Caco-2 (cell line): Measurements from ENCODE around the gene UCN. TPM values are rescaled to one million over a fixed set of nuclear protein-coding genes. Genes with fewer than 3 reads are reported as not detected.

Experiments used
- BruUV-seq: library from RNA; stranded (reverse); fragments of 400-500 nt; replicated peaks from 2 replicates; lab custom pipeline; 2021; lab: Mats Ljungman, UMichigan
- CTCF ChIA-PET: fragments of 300-600 bp; sonication (Branson Sonifier 250); formaldehyde crosslinking; loops from one replicate; lab custom pipeline; 2022; ENCODE audit warnings: antibody characterized with exemption; lab: Charles Lee
- POLR2A ChIA-PET: fragments of 300-600 bp; sonication (Branson Sonifier 250); formaldehyde crosslinking; loops from one replicate; lab custom pipeline; 2022; ENCODE audit warnings: antibody characterized with exemption; lab: Charles Lee
- DNase-seq, 2 experiments: peaks; one replicate each; pipeline versions ENCODE4 v3.0.0 to v3.0.0-alpha.2; 2020 to 2022
- H3K27me3 ChIP-seq: replicated peaks from 2 replicates; pipeline ENCODE4 v1.6.0; 2011; ENCODE audit warnings: low read length; ENCODE audit not compliant: control insufficient read depth, insufficient read depth
- H3K36me3 ChIP-seq: 2 replicates; pipeline ENCODE4 v1.5.1; 2011; ENCODE audit warnings: low read length; ENCODE audit not compliant: control insufficient read depth, insufficient read depth
- H3K4me1 ChIP-seq: fragments of 250-450 bp; sonication (Bioruptor Pico); 2 replicates; pipeline ENCODE4 v1.5.1; 2020; ENCODE audit warnings: mild to moderate bottlenecking
- H3K4me3 ChIP-seq: 2 replicates; pipeline ENCODE4 v1.5.1; 2011; ENCODE audit warnings: low read depth, mild to moderate bottlenecking, control low read depth, low read length
- H3K9me3 ChIP-seq: fragments of 250-450 bp; sonication (Bioruptor Pico); 2 replicates; pipeline ENCODE4 v1.5.1; 2020; ENCODE audit warnings: mild to moderate bottlenecking, moderate library complexity
- H3K27ac Mint-ChIP-seq: one replicate; pipeline ENCODE4 v1.8.0; 2022; ENCODE audit warnings: mixed read lengths; ENCODE audit not compliant: unreplicated experiment
- H3K27me3 Mint-ChIP-seq: one replicate; pipeline ENCODE4 v1.8.0; 2022; ENCODE audit warnings: mixed read lengths; ENCODE audit not compliant: insufficient read depth, unreplicated experiment
- H3K36me3 Mint-ChIP-seq: one replicate; pipeline ENCODE4 v1.8.0; 2022; ENCODE audit warnings: mild to moderate bottlenecking, mixed read lengths; ENCODE audit not compliant: insufficient read depth, unreplicated experiment
- H3K4me1 Mint-ChIP-seq: one replicate; pipeline ENCODE4 v1.8.0; 2022; ENCODE audit warnings: low read depth, mixed read lengths; ENCODE audit not compliant: unreplicated experiment
- H3K4me3 Mint-ChIP-seq: one replicate; pipeline ENCODE4 v1.8.0; 2022; ENCODE audit warnings: mild to moderate bottlenecking, moderate library complexity, mixed read lengths; ENCODE audit not compliant: unreplicated experiment
- H3K9me3 Mint-ChIP-seq: one replicate; pipeline ENCODE4 v1.8.0; 2022; ENCODE audit warnings: mixed read lengths; ENCODE audit not compliant: unreplicated experiment
- intact Hi-C: fragments of 100-400 bp; cut with micrococcal nuclease; formaldehyde crosslinking; loops from one replicate; pipeline ENCODE4 v1.10.0; 2022; ENCODE audit not compliant: unreplicated experiment
- total RNA-seq: library from RNA; stranded (reverse); gene quantifications from 2 replicates; pipeline ENCODE4 v1.2.3, GENCODE V29; 2022
- TF ChIP-seq, protein P1 (sequence below), 2 experiments: fragments of 200-600 bp in 1 of 2; IDR thresholded peaks; 1 replicate in 1 of 2; 2 replicates in 1 of 2; pipeline versions ENCODE4 v1.5.1 to v1.8.0; 2011 to 2022; ENCODE audit warnings: antibody characterized with exemption in 1 of 2, control low read depth in 1 of 2, inconsistent platforms in 1 of 2, low read depth in 1 of 2, low read length in 1 of 2, mild to moderate bottlenecking in 1 of 2, moderate library complexity in 1 of 2; ENCODE audit not compliant: insufficient read depth in 1 of 2, severe bottlenecking in 1 of 2, unreplicated experiment in 1 of 2

UCN gene
- total RNA-seq, 1 experiment from 2014 or later: not detected

DNA sequence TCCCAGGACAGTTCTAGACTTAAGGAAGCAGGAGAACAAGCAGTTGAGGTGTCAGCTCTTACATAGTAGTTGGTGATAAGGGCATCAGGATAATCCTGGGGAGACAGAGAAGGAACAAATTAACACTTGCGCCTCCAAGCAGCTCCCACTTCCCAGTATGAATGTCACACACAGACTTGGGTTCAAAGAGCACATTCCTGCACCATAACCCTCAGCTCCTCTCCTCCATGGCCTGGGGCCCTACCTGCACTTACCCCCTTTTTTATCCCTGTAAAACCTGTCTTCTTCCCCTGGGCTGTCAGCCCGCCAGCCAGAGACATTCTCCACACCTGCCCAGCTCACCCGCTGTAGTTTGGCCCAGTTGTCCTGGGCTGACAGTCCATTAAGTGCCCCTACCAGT is 3.9 kb upstream of the UCN start:
- POLR2A ChIA-PET: no interaction called here
- Histone ChIP-seq H3K4me1 (peaks cover 16% of the 10 kb centered on the region), H3K27me3 (no peaks in the 10 kb centered on the region; the same call in 1 of the 2 replicates), H3K9me3 (no peaks in the 10 kb centered on the region), H3K36me3 (no peaks in the 10 kb centered on the region), H3K4me3 (no peak overlapping the region)
- intact Hi-C loops: no loop called here
- CTCF ChIA-PET: interaction anchor here (0.6 to 2.0 kb wide), 3 partner anchors 9 to 65 kb away, joined by 3 to 9 read pairs (median 7); no protein-coding TSS in a partner anchor
- peak in 1 of 2 experiments; percentile 36 for DNase-seq
- Mint-ChIP-seq H3K27me3 (no peaks in the 10 kb centered on the region), H3K4me3 (no peak overlapping the region), H3K4me1 (peaks cover 11% of the 10 kb centered on the region), H3K36me3 (peaks cover 7% of the 10 kb centered on the region), H3K9me3 (no peaks in the 10 kb centered on the region), H3K27ac (no peak overlapping the region)
- BruUV-seq: no TSS peak
- TF ChIP-seq, protein P1, sequence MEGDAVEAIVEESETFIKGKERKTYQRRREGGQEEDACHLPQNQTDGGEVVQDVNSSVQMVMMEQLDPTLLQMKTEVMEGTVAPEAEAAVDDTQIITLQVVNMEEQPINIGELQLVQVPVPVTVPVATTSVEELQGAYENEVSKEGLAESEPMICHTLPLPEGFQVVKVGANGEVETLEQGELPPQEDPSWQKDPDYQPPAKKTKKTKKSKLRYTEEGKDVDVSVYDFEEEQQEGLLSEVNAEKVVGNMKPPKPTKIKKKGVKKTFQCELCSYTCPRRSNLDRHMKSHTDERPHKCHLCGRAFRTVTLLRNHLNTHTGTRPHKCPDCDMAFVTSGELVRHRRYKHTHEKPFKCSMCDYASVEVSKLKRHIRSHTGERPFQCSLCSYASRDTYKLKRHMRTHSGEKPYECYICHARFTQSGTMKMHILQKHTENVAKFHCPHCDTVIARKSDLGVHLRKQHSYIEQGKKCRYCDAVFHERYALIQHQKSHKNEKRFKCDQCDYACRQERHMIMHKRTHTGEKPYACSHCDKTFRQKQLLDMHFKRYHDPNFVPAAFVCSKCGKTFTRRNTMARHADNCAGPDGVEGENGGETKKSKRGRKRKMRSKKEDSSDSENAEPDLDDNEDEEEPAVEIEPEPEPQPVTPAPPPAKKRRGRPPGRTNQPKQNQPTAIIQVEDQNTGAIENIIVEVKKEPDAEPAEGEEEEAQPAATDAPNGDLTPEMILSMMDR (IDR thresholded peaks at IDR 0.05; ENCODE audit: insufficient read depth in 1 of 2, low read depth in 1 of 2, low read length in 1 of 2, severe bottlenecking in 1 of 2, unreplicated experiment in 1 of 2): no peak

- Histone ChIP-seq H3K36me3 (no peaks in the 10 kb centered on the region), H3K4me3 (no peak overlapping the region), H3K9me3 (no peaks in the 10 kb centered on the region), H3K27me3 (no peaks in the 10 kb centered on the region), H3K4me1 (peaks cover 16% of the 10 kb centered on the region)
- ChIA-PET CTCF (no interaction called here), POLR2A (no interaction called here)
- Mint-ChIP-seq H3K4me3 (no peak overlapping the region), H3K27ac (no peak overlapping the region), H3K27me3 (peaks cover 3% of the 10 kb centered on the region), H3K36me3 (peaks cover 7% of the 10 kb centered on the region), H3K9me3 (no peaks in the 10 kb centered on the region), H3K4me1 (peaks cover 11% of the 10 kb centered on the region)
- intact Hi-C loops: no loop called here
- no peak for DNase-seq
- TF ChIP-seq, protein P1 (IDR thresholded peaks at IDR 0.05; ENCODE audit: insufficient read depth in 1 of 2, low read depth in 1 of 2, low read length in 1 of 2, severe bottlenecking in 1 of 2, unreplicated experiment in 1 of 2): no peak
- BruUV-seq: no TSS peak
These were observed 1.4 kb upstream of the UCN start for GRCh38 chr2:27309651-27310050.

- peaks cover 9% of the 10 kb centered on the region for H3K4me1 Mint-ChIP-seq
- H3K36me3 Mint-ChIP-seq: peaks cover 7% of the 10 kb centered on the region
- TF ChIP-seq, protein P1 (IDR thresholded peaks at IDR 0.05; ENCODE audit: insufficient read depth in 1 of 2, low read depth in 1 of 2, low read length in 1 of 2, severe bottlenecking in 1 of 2, unreplicated experiment in 1 of 2): no peak
- DNase-seq: peak in 1 of 2 experiments; percentile 39
- ChIA-PET POLR2A (no interaction called here), CTCF (interaction anchor here (1.1 kb wide), 1 partner anchor 14 kb away, joined by 3 read pairs; no protein-coding TSS in a partner anchor)
- intact Hi-C loops: no loop called here
- Histone ChIP-seq H3K4me1 (peaks cover 16% of the 10 kb centered on the region), H3K9me3 (no peaks in the 10 kb centered on the region), H3K4me3 (peak overlapping the region; percentile 19), H3K27me3 (no peaks in the 10 kb centered on the region), H3K36me3 (no peaks in the 10 kb centered on the region)
- H3K27ac Mint-ChIP-seq: no peak overlapping the region
- peak overlapping the region; percentile 58 for H3K4me3 Mint-ChIP-seq
- H3K9me3 Mint-ChIP-seq: no peaks in the 10 kb centered on the region
- BruUV-seq: no TSS peak
- H3K27me3 Mint-ChIP-seq: peaks cover 3% of the 10 kb centered on the region
These were observed 493 bp downstream of the UCN start for GRCh38 chr2:27307545-27308358.
